ENCODE data around the gene KLHDC10.
"Not testable (repeated sequence)": the region's sequence is repeated elsewhere in the genome, so short reads cannot be mapped to it uniquely, and the experiment has no call there.

The KLHDC10 gene

DNA sequence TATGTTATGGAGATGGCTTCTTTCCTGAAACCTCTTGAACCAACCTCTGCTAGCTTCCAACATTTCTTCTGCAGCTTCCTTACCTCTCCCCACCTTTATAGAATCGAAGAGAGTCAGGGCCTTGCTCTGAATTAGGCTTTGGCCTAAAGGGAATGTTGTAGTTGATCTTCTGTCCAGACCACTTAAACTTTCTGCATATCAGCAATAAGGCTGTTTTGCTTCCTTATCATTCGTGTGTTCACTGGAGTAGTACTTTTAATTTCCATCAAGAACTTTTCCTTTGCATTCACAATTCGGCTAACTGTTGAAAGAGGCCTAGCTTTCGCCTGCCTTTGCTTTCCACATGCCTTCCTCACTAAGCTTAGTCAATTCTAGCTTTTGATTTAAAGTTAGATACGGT lies 48.0 kb downstream of the KLHDC10 start:
- DNase-seq (ENCODE audit: low spot score) = no peak

DNA sequence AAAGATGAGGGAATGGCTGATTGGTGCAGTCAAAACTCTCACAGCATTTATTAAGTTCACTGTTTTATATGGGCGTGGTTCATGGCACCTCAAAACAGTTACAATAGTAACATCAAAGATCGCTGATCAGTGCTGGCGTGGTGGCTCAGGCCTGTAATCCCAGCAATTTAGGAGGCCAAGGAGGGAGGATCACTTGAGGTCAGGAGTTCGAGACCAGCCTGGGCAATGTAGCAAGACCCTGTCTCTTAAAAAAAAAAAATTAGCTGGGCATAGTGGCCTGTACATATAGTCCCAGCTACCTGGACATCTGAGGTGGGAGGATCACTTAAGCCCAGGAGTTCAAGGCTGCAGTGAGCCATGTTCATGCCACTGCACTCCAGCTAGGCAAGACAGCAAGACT lies 48.5 kb downstream of the KLHDC10 start:
- DNase-seq (ENCODE audit: low spot score) = no peak

DNA sequence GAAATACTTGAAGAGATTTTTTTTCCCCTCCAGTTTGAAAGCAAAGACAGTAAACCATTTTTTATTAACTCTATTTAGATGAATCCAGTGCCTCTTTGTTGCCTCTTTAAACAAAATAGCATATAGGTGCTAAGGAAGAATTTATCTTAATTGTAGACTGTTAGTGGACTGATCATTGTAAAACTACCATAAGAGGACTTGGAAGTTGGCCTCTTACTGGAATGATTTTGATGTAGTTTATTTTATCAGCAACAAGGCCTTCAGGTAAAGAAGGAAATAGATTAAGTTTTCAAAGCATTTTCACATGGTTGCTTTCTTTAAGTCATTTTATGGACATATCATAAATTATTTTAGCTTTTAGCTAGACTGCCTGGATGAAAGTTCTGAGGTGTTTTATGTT lies 53.2 kb downstream of the KLHDC10 start:
- no peak for DNase-seq (ENCODE audit: low spot score)

DNA sequence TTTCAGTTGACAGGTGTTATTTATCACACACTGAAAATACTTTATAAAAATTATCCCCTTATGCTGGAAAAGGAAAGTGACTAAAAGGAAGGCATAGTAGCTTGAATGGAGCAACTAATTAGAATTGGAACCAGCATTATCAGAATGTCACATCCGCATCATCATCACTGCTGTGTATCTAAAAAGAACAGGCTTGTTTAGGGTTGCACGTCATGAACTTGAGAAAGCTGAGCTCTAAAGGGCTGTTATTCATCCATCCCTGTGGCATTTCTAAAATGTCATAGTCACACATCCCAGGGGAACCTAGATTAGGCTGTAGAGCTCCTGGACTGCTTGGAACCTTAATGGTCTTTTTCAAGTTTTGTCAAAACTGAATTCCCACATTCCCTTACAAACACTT lies 54.4 kb downstream of the KLHDC10 start:
- DNase-seq (ENCODE audit: low spot score) = no peak

DNA sequence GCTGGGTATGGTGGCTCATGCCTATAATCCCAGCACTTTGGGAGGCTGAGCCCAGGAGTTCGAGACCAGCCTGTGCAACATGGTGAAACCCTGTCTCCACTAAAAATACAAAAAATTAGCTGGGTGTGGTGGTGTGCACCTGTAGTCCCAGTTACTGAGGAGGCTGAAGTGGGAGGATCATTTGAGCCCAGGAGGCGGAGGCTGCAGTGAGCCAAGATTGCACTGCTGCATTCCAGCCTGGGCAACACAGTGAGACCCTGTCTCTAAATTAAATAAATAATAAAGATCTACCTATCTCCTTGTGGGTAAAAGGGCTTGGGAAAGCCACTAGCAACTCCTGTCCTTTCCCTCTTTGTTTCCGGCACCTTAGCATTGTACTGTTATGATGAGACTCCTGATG lies 56.5 kb downstream of the KLHDC10 start:
- DNase-seq (ENCODE audit: low spot score) = not testable (repeated sequence)

DNA sequence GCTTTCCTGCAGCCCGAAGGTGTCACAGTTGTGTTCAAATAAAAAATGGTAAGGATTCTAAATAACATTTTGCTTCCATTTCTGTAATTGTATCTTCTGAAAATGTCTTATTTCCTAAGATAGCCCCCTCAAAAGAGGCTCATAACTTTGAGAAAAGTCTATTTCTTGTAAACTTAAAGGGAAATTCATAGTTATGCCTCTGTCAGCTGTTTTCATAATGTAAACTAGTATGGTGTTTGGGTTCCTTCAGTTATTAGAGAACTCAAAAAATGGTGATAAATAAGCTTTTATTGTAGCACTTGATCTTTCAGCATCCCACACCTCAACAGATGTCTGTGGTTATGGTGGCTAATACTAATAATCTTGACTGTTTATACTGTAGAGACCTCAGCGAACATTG lies 57.1 kb downstream of the KLHDC10 start:
- DNase-seq (ENCODE audit: low spot score) = no peak

DNA sequence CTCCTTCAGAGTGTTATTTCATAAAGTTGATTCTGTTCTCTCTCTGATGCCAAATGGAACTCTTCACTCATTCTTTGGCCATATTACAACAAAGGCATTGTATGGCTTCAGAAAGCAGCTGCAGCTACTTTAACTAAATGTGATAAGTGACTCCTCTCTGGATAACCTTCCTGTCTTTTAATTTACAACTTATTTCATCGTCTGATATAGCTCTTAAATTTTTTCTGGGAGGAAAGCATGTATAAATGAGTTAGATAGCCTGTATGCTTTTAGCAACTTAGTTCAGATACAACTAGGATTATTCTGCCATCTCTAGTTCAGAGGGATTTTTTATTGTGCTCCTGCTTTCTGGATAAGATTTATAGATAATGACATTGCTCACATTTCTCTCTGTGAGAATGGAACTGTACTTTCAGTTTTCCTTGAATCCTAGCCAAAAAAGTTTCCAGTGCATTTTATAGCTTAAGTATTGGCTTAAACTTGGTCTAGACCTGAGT lies 57.5 kb downstream of the KLHDC10 start:
- DNase-seq (ENCODE audit: low spot score) = no peak

DNA sequence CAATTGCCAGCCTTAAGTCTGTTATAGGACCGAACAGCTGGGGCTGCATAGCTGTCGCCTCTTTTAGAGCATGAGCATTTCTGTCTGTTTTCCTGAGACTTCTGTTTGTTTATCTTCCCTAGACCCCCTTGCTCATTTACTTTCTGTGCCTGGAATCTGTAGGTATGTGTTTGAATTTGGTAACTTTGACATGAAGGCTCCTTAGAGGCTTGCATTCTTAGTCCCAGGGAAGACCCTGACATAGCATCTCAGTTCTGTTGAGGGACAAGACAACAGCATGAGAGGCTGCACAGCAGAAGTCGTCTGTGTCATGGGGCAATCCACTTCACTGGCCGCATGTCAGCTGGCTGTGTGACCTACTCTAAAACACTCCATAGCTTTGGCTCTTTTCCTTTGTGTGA lies 58.7 kb downstream of the KLHDC10 start:
- DNase-seq (ENCODE audit: low spot score) = no peak

DNA sequence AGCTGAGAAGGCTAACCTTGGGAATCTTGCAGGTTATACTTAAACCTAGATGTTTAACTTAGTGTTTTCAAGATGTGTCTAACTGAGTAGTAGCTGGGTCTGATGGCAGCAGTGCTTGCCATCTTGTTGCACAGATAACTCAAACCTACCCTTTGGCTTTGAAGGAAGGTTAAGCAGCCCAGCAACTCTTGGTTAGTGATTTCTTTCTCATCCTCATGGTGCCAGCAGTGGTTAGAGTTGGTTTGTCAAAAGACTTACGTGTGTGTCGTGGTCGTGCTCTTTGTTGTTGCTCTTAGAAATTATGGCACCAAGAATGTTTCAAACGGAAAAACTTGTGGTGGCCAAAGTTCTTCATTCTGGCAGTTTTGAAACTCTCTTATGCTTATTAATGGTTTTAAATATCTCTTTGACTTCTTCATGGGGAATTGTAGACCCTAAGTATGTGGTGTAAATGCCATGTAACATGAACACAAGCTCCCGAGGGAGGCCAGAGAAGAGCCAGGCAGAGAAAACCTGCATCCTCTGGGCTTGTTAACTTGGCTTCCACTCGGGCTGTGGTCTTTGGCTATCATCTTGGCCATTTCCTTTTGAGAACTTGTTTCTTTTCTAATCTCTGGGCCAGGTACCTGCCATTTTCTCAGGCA lies 61.0 kb downstream of the KLHDC10 start:
- DNase-seq (ENCODE audit: low spot score) = no peak

DNA sequence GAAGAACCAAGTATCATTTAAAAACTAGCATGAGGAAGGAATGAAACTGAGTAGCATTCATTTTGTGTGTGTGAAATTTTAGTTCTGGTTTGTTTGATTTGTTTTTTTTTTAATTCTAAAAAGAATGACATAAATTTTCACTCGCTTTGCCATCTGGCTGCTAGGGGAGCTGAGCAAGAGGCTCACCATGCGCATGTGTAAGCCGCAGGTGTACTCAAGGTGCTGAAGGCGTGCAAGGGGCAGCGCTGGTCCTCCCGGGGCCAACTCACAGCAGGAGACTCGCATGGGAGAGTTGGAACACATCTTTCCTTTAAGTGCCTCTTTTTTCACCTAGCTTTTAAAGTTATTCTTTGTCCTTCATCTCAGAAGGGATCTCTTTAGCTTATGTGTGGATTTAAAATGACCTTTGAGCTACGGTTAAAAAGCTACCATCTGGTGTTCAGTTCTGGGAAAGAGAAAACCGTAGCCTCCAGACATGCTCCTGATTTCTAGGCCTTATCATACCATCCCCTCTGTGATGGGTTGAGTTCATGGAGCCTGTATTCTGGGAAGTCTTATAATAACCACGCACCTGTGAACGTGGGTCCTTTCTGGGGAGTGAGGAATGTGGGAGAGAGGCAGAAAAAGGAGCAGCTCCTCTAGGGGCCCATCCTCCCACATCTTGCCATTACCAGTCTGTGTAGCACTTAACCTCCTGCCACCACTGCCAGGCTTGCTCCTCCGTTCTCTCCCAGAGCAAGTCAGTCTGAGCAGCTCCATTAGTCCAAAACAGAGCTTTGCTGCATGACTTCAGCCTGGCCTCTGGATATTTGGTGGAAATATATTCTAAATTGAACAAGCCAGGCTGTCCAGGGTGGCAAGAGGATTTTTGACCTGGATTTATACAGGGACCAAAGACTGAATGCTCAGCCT lies 61.9 kb downstream of the KLHDC10 start:
- DNase-seq (ENCODE audit: low spot score) = no peak

DNA sequence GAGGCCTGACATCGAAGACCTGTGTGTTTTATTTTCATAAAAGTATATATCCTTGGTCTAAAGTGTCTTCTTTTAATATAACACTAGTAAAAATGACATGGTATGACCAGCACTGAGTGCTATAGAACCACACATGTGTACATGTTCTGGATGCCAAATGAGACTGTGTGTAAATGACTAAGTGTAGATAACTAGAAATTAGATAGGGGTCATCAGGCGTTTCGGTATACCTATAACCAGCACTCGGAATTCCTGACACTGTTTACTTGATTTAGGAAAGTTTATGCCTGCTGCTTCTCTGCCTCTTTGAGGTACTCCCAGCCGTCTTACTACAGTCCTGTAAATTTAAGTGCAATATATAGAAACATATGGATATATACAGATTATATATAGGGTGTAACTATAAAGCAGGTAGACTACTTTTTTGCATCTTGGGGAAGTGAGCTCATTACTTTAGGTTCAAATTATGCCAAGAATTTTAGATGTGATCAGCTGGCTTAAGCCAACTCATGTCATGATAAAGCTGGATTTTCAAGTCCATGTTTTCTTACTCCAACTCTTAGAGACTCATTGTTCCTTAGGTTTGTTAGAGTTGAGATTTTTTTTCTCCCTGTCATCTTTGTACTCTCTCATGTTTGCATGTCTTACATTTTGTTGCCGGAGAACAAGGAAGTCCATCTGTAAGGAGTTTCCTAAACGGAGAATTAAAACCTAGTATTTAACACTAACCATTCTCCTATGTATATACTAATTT lies 62.9 kb downstream of the KLHDC10 start:
- DNase-seq (ENCODE audit: low spot score) = no peak

DNA sequence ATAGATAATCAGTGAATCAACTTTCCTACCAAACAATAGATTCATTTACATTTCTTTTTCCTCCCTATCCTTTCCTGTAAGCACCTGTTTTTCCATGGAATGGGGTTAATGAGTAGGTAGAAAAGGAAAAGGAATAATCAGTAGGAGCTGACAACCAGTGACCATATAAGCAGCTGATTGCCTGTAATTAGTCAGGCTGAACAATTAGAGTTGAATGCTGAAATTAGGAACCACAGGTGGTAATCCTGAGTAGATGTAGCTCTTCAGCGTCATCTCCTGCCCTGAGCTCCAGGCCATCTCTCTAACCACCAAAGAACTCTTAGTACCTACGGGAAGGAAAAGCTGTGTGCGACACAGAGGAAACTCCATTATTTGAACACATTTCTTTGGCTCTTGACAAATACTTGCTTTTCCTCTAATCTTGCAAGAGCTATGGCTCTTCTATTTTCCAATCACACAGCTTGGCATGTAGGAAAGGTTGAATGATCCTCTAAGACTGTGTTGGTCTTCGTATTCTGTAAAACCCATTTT lies 63.8 kb downstream of the KLHDC10 start:
- DNase-seq (ENCODE audit: low spot score) = no peak

DNA sequence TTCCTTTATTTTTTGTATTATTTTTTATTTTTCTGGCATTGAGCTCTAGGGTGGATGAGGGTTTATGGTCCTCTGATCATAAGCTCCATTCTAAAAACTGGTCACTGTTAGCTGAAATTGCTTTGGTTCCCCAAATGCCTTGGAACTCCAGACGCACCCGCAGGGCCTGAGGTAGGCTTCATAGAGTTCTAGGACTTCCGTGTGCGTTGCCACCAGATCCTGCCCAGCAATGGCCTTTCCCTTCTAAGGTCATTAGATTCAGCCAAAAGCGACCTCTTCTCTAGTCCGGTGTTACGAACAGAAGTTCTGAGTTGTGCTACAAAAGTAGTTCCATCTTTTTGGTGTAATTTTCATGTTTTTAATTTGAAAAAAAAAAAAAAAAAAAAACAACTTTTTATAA lies 64.4 kb downstream of the KLHDC10 start:
- no peak for DNase-seq (ENCODE audit: low spot score)

DNA sequence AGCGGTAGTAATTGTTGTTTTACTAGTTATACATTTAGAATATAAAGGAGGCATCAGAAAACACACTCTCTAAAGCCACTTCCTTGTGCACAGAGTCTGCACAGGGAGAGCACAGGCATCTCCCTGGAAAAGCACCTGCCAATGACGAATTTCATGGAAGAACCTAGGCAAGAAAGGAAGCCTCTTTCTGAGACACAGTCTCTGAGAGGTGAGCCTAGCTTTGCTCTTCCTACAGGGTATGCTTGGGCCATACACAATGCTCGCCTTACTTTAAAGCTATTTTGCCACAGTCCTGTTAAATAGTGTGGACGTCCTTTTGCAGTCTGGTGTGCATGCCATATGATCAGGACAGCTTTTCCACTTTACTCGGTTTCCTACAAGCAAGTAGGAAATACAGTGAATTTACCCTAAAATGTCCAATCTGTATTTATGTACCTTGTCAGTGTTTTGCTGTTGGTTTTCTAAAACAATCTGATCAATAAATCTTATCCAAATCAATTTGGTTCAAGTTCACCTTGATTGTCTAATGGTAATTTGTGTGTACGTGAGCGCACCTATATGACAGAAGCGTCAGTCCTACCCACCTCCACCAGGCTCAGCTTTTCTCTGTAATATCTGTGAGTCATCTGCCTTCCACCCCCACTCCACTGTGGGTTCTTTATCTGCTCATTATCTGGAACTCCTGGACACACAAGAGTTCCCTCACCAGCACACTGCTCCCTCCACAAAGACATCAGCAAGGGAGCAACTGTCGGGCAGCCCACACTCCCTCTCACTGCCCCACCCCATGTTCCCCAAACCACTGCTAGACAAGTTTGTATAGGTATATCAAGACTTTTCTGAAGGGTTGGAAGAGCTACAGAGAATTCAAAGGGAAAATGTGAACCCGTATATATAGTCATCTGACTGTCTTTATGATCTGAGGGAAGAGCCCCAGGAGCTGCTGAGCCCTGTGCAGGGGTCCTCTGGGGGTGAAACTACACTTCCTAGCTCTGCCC lies 65.2 kb downstream of the KLHDC10 start:
- no peak for DNase-seq (ENCODE audit: low spot score)

DNA sequence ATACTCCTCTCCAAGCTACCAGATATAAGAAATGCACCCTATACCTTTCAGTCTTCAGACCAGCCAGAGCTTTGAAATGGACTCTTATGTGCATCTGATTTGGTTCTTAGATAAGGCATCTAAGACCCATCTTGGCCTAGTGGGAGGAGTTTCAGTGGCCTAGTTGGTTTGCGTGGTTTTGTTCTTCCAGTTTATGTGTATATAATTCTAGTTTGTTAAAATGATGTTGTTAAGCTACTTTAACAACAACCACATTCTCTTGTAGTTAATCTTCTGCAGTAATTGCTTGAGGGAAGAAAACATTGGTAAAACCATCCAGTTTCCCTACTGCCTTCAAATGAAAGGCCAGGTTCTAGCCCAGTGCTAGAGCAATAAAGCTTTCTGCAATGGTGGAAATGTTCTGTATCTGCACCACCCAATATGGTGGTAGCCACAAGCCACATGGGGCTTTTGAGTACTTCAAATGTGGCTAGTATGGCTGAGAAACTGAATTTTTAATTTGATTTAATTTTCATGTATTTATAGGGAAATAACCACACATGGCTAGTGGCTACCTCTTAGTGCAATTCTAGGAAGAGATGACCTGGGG lies 66.3 kb downstream of the KLHDC10 start:
- DNase-seq (ENCODE audit: low spot score) = no peak

DNA sequence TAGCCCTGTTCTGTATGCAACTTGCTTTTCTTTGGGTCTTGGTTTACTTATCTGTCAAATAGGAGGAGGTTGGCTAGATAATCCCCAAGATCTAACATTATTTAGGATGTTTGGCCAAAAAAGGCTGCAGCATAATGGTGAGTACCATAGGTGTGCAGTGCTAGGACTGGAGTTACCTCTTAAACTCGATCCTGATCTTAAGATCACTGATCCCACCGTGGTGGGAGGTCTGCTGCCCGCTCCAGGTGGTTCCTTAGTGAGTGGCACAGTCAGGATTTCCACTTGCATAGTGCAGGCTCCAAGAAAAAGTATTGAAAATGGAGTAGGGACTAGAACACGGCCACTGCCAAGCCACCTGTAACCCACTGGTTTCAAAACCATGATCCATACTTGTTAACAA lies 66.9 kb downstream of the KLHDC10 start:
- no peak for DNase-seq (ENCODE audit: low spot score)

DNA sequence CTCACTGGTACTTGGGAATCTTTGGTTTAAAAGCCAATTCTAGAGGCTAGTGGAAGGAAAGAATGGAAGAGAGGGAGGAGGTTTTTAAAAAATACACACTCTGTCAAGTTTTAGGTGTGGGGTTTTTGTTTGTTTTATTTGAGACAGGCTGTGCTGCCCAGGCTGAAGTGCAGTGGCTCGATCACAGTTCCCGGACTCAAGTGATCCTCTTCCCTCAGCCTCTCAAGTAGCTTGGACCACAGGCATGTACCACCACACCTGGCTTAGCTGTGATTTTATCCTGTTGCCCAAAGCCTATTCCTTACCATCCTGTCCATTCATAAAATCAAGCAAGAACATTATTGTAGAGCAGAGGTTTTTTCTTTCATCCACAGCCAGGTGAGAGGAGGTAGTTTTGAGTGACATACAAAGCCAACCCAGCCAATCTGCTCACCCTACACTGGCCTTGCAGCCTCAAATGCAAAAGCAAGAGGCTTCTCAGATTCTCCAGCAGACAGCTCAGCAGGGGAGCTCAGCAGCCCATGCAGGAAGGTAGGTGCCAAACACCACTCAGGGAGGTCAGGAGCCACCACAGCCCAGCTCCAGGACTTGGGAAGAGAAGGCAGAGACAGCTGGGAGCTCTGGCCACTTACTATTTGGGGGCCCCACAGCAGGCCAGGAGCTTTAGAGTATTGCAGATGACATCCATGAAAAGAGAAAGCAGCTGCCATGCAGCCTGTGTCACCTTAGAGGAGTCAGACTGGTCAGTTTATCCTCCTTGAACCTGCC lies 69.0 kb downstream of the KLHDC10 start:
- DNase-seq (ENCODE audit: low spot score) = no peak

DNA sequence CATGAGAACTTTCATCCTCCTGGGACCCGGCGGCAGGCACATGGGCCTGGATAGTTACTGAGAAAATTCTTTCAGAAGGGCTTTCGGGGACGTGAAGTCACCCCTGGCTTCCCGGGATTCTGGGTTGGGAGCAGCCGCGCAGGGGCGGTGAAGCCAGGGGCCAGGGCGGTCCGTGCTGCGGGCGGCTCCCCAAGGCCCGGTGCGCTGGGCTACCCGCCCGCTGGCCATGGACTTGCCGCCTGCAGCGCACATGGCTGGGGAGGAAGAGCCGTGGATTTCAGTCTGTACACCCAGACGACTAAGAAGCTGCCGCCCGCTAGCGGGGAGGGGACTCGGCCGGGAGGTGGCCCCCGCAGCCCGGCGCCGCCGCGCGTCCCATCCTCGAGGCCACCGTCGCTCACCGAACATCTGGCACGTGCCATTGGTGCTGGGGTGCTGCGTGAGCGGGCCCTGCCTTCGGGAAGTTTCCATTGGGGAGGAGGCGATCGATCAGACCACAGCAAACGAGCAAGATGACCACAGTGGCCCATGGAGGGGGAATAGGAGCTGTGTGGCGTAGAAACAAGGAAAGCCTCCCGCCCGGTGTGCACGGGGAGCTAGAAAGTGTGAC lies 70.3 kb downstream of the KLHDC10 start:
- no peak for DNase-seq (ENCODE audit: low spot score)

DNA sequence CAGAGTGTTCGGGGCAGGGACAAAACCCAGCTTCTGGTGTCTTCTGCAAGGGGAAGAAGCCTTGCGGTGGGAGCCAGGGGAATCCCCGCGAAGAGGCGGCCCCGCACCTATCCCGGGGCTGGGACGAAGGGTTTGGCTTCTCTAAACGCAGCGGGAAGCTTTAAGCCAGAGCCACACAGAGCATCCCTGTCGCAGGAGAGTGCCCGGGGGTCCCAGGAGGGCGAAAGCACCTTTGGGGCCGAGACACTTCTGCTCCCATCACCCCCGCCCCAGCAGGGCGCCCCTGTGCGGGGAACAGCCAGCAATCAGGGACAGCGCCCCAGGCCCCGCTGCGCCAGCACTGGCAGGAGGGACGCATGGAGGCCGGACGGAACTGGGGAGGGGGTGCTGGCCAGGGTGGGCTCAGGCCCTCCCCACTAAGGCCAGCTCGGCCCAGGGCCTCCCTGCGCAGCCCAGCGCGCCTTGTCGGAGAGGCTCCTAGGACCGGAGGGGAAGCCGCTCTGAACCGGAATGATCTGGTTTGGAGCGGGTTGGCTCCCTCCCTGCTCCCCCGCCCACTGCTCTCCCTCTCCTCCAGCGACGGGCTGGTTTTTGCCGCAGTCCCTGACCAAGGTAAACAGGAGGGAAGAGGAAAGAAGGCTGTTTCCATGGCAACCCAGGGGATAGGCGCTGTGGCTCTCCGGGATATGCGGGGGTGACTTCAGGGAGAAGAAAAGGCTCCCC lies 71.0 kb downstream of the KLHDC10 start:
- DNase-seq (ENCODE audit: low spot score) = peak; percentile 59

Data from CD4-positive, alpha-beta T cell treated with Interleukin-6 at 100 ng/mL for 8 hours (primary cell).